Measurements from ENCODE around the gene SPEG.

Gene SPEG

DNA sequence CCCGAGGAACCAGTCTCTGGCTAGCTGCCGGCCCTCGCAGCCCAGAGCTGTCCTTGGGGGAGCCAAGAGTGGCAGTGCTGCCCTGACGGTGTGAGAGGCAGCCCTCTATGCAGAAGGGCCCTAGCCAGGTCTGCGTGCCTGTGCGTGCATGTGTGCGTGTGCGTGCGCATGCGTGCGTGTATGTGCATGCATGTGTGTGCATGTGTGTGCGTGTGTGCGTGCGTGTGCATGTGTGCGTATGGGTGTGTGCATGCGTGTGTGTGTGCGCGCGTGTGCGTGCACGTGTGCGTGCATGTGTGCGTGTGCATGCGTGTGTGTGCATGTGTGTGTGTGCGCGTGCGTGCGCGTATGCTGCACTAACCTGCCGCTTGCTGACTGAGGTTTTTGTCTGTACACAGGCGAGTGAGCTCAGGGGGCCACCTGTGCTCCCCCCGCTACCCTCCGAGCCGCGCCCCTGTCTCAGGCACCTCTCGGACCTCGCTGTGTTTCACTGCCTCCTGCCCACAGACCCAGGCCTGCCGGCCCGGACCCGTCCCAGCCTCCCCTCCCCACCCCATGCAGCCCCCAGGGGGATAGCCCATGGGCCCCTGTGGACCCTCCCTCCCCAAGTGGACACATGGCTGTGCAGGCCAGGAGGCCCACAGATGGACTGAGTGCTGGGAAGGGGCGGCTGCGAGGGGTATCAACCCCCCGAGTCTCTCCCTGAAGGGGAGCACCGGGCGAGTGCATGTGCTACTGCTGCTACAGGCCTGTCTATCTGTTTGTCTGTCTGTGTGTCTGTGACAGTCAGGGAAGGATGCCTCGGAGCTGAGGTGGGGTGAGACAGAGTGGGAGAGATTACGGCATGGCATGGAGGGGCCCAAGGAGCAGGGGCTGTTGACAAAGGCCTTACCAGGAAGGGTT, 31.3 kb downstream of the SPEG start:
- in situ Hi-C loops (cut with MboI; ENCODE audit: low sequenced_read_pairs, unreplicated experiment), result no loop called here
- DNase-seq (ENCODE audit: low spot score), result no peak
- TF ChIP-seq, protein P1, sequence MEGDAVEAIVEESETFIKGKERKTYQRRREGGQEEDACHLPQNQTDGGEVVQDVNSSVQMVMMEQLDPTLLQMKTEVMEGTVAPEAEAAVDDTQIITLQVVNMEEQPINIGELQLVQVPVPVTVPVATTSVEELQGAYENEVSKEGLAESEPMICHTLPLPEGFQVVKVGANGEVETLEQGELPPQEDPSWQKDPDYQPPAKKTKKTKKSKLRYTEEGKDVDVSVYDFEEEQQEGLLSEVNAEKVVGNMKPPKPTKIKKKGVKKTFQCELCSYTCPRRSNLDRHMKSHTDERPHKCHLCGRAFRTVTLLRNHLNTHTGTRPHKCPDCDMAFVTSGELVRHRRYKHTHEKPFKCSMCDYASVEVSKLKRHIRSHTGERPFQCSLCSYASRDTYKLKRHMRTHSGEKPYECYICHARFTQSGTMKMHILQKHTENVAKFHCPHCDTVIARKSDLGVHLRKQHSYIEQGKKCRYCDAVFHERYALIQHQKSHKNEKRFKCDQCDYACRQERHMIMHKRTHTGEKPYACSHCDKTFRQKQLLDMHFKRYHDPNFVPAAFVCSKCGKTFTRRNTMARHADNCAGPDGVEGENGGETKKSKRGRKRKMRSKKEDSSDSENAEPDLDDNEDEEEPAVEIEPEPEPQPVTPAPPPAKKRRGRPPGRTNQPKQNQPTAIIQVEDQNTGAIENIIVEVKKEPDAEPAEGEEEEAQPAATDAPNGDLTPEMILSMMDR (IDR thresholded peaks at IDR 0.05; ENCODE audit: borderline replicate concordance, control extremely low read depth, extremely low read depth, insufficient read depth, missing control alignments), result no peak

DNA sequence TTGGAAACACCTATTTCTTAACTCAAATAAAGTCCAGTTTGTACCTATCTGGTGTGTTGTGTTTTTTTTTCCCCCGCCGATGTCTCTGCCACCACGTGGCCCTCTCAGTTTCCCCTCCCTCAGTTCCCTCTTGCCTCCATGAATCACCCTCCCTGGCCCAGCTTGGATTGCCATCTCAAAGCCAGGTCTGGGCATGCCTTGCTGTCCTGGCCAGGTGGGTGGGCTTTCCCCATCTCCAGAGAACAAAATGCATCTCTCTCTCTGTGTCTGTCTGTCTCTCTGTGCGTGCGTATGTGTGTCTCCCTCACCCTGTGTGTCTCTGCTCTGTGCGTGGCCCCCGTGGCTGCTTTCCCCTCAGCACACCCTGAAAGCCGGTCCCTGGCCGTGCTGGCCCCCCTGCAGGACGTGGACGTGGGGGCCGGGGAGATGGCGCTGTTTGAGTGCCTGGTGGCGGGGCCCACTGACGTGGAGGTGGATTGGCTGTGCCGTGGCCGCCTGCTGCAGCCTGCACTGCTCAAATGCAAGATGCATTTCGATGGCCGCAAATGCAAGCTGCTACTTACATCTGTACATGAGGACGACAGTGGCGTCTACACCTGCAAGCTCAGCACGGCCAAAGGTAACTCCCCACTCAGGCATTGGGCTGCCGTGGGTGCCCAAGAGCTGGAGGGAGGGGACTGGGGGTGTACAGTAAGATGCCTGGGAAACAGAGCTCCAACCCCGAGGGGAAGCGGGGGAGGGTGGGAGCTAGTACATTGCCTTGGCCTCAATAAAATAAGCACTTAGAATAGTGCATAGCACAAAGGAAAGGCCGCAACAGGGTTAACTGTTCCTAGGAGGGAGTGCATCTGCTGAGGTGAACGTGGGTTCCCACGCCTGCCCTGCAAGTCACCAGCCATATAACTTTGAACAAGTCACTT, 32.4 kb downstream of the SPEG start:
- TF ChIP-seq, protein P1 (IDR thresholded peaks at IDR 0.05; ENCODE audit: borderline replicate concordance, control extremely low read depth, extremely low read depth, insufficient read depth, missing control alignments), result no peak
- DNase-seq (ENCODE audit: low spot score), result no peak
- in situ Hi-C loops (cut with MboI; ENCODE audit: low sequenced_read_pairs, unreplicated experiment), result no loop called here

DNA sequence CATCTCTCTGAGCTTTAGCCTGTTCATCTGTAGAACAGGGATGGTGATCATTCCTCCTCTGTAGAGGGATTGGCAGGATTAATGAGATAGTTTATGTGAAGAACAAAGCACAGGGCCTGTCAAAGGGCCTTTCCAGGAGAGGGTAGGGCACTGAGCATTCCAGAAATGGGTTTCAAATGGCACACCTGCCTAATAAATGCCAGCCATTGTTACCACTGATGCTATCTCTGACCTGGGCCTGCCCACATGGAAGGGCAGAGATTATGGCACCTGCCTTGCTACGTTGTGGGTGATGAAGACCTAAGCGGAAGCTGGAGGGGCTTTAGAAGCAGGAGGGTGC, 33.1 kb downstream of the SPEG start:
- no peak for DNase-seq (ENCODE audit: low spot score)
- in situ Hi-C loops (cut with MboI; ENCODE audit: low sequenced_read_pairs, unreplicated experiment), result no loop called here
- TF ChIP-seq, protein P1 (IDR thresholded peaks at IDR 0.05; ENCODE audit: borderline replicate concordance, control extremely low read depth, extremely low read depth, insufficient read depth, missing control alignments), result no peak

DNA sequence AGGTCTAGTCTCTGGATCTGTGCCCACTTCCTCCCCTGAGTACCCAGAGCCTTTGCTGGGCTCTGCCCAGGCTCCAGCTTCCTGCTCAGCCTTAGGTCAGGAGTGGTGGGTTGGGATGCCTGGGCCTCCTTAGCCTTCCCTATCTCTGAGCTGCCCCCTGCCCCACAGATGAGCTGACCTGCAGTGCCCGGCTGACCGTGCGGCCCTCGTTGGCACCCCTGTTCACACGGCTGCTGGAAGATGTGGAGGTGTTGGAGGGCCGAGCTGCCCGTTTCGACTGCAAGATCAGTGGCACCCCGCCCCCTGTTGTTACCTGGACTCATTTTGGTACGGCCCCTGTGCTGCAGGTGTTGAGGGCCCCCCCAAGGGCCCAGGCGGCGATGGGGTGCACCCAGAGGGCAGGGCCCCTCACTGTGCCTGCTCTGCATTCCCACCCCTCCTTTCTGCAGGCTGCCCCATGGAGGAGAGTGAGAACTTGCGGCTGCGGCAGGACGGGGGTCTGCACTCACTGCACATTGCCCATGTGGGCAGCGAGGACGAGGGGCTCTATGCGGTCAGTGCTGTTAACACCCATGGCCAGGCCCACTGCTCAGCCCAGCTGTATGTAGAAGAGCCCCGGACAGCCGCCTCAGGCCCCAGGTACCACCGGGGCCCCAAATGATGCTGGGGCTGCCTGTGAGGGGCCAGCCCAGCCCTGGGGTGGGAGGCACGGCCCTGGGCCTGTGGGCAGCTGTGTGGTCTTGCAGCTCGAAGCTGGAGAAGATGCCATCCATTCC, 34.0 kb downstream of the SPEG start:
- in situ Hi-C loops (cut with MboI; ENCODE audit: low sequenced_read_pairs, unreplicated experiment), result no loop called here
- TF ChIP-seq, protein P1 (IDR thresholded peaks at IDR 0.05; ENCODE audit: borderline replicate concordance, control extremely low read depth, extremely low read depth, insufficient read depth, missing control alignments), result no peak
- no peak for DNase-seq (ENCODE audit: low spot score)

DNA sequence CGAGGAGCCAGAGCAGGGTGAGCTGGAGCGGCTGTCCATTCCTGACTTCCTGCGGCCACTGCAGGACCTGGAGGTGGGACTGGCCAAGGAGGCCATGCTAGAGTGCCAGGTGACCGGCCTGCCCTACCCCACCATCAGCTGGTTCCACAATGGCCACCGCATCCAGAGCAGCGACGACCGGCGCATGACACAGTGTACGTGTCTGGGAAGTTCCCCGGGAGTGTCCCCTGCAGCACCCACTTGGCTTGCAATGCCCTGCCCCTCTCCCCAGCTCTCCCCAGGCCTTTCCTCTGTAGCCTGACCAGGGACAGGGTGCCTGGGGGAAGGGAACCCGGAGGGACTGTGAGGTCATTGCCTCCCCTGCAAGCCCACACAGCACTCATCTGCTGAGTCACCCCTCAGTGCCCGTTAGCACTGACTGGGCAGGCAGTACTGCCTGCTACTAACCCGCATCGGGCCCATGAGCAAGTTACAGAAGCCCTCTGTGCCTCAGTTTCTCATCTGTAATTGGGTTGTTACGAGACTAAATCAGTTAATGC, 34.6 kb downstream of the SPEG start:
- in situ Hi-C loops (cut with MboI; ENCODE audit: low sequenced_read_pairs, unreplicated experiment), result no loop called here
- TF ChIP-seq, protein P1 (IDR thresholded peaks at IDR 0.05; ENCODE audit: borderline replicate concordance, control extremely low read depth, extremely low read depth, insufficient read depth, missing control alignments), result no peak
- DNase-seq (ENCODE audit: low spot score), result no peak

DNA sequence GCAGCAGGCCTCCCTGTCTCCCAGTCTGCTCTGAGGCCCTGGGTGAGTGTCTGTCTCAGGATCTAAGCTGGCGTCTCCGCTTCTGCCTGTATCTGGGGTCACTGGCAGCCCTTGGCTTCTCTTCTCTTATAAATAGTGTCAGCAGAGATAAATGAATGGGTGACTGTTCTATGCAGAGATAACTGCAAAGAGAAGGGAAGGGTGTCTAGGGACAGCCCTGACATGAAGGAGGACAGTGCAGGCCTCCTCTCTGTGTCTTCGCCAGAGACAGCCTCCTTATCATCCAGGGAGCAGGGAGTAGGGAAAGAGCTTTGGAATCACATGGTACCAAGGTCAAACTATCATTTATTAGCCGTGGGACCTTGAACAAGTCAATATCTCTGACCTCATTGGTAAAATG, 35.8 kb downstream of the SPEG start:
- in situ Hi-C loops (cut with MboI; ENCODE audit: low sequenced_read_pairs, unreplicated experiment), result no loop called here
- TF ChIP-seq, protein P1 (IDR thresholded peaks at IDR 0.05; ENCODE audit: borderline replicate concordance, control extremely low read depth, extremely low read depth, insufficient read depth, missing control alignments), result no peak

More for the DNA sequence above, 35.8 kb downstream of the SPEG start:
- DNase-seq (ENCODE audit: low spot score), result no peak
